Middle frontal gyrus (tissue), 1 donor: ENCODE data around the gene SLC44A5.
"Not testable (repeated sequence)": the region's sequence is repeated elsewhere in the genome, so short reads cannot be mapped to it uniquely, and the experiment has no call there.

Experiments
- DNase-seq: peaks from one replicate; pipeline ENCODE4 v3.0.0-alpha.2; 2015; ENCODE audit warnings: low spot score; ENCODE audit errors: extremely low spot score

Gene SLC44A5

GRCh38 chr1:75469586-75470173 is 141.2 kb downstream of the SLC44A5 start:
- DNase-seq, result no peak

DNA sequence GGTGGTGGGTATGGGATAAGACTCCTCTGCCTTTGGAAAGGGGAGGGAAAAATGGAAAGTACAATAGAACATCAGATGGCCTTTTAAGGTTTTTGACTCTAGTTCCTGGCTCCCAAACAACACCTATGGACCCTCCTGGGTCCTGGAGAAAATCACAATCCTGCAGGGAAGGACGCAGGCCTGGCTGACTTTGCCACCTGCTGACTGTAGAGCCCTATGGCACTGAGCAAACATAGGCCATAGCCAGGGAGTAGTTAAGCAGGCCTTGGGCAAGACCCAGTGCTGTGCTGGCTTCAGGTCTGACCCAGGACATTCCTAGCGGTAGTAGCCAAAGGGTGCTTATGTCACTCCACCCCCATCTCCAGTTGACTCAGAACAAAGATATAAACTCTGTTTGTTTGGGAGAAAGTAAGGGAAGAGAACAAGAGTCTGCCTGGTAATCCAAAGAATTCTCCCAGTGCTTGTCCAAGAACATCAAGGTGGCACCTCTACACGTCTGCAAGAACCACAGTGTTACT is 149.0 kb downstream of the SLC44A5 start:
- DNase-seq, result no peak

DNA sequence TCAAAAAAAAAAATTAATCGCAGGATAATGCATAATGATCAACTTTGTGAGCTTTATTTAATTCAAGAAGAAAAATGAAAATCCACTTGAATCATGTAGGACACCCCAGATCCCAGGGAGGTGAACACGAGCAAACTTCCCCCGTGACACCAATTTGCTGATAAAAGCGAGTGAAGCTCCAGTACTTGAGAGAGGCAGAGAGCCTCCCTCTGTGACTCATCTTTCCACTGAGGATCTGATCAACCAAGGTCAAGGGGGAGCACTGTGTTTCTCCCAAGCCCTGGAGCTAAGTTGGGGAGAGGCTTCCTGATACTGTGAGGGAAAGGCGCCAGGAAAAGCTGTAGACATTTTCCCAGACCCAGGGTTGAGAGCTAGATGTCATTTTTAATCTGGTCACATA is 160.9 kb downstream of the SLC44A5 start:
- DNase-seq, result no peak

DNA sequence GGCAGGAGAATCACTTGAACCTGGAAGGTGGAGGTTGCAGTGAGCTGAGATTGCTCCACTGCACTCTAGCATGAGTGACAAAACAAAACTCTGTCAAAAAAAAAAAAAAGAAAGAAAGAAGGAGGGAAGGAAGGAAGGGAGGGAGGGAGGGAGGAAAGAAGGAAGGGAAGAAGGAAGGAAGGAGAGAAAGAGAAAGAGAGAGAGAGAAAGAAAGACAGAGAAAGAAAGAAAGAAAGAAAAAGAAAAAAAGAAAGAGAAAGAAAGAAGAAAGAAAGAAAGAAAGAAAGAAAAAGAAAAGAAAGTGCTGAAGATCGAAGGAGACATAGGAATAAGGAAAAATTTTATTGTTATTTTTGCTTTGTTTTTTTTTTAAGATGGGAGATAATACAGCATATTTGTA is 166.7 kb downstream of the SLC44A5 start:
- no peak for DNase-seq

- no peak for DNase-seq
These were observed 170.6 kb downstream of the SLC44A5 start for GRCh38 chr1:75440274-75440673.

GRCh38 chr1:75438355-75438754 is 172.6 kb downstream of the SLC44A5 start:
- no peak for DNase-seq

DNA sequence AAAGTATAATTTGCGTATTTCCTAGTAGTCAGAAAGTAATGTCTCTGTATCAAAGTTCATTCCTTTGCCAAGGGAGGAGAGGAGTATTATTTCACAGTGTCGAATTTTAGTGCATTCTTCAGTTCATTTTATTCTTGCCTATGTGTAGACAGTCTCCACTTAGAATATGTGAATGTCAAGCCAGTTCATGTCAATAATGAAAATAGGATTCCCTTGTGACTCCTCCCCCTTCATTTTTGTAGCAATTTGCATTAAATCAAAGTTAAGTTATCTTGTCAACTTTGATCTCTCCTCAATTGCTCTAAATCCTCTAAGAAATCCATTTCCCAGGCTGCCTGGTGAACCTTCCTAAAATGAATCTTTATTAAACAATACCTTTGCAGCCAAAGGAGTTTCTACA is 179.1 kb downstream of the SLC44A5 start:
- DNase-seq, result no peak

DNA sequence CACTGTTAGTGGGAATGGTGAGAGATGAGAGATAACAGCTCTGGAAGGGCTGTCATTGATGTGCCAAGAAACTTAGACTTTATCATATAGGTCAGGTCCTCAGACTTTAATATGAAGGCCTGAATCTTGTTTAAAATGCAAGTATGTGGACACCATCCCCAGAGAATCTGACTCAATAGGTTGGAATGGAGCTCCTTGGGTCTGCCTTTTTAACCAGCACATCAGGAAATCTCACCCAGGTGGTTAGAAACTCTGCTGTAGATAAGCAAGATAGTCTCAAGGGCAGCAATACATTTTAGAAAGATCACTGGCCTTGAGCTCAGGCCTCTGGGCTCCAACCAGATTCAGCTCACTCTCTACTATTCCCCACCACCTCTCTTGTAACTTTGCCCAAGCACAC is 180.4 kb downstream of the SLC44A5 start:
- DNase-seq, result no peak

DNA sequence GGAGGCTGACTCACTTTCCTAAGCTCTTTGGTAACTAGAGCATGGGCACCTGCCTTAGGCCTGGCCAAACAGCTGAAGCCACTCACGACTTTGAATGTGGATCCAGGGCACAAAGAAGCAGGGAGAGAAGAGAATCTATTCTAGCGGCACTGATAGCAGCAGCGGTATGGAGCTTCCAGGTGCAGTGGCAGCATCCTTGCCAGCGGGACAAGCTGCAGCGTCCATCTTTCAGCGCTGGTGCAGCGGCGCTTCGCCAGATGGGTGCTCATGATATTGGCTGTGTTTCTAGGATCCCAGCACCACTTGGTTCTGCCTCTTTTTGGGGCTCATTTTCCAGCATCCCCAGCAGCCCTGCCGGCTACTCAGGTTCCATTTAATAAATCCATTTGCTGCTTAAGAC is 184.2 kb downstream of the SLC44A5 start:
- peak; percentile 12 for DNase-seq

DNA sequence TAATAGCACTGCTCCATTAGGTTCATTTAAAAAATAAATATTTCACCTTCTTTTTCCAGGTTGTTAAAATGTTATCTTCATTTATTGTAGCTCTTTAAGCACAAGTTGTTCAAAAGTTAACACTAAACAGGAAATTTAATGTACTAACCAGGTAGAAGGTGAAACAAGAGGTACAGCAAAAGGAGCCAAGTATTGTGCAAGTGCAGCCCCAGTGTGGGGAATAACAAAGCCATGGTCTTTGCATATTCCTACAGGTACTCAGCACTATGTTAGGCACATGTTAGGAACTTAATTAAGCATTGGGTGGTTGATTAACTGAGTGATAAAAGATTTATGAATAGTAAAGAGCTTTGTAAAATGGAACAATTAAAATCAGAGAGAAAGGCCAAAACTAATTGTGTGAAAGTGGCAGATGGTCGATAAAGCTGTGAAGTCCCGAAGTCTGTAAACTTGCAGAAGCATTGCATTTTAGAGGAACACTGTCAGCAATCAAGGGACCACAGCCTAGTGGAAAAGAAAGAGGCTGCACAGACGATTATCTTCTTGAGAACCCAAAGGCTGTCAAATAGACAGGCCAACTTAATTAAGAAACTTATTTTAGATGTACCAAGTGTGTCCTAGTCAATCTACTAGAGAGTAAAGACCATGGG is 185.8 kb downstream of the SLC44A5 start:
- no peak for DNase-seq

GRCh38 chr1:75423616-75424015 is 187.3 kb downstream of the SLC44A5 start:
- DNase-seq, result no peak

GRCh38 chr1:75423136-75423535 is 187.8 kb downstream of the SLC44A5 start:
- DNase-seq, result no peak

DNA sequence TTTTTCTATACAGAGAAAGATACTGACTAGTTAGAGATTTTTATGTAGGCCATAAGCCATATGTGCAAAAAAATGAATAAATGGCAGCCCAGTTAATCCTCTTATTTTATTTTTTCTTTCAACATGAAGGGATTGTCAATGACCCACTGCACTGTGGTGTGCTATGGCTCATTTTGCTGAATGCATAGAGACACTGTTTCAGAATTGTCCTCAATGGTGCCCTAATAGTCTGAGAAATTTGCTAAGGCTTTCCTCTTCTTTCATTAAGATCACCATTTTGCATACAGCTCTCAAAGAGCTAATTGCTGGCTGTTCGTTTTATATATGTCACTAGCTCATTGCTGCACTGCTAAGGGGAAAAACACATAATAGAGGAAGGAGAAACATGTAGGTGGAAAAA is 189.5 kb downstream of the SLC44A5 start:
- DNase-seq, result no peak

DNA sequence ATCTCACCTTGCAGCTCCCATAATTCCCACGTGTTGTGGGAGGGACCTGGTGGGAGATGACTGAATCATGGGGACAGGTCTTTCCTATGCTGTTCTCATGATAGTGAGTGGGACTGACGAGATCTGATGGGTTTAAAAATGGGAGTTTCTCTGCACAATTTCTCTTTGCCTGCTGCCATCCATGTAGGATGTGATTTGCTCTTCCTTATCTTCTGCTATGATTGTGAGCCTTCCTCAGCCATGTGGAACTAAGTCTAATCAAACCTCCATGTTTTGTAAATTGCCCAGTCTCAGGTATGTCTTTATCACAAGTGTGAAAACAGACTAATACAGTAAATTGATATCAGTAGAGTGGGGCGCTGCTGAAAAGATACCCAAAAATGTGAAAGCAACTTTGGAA is 195.7 kb downstream of the SLC44A5 start:
- DNase-seq, result no peak

GRCh38 chr1:75412616-75413015 is 198.3 kb downstream of the SLC44A5 start:
- no peak for DNase-seq

- DNase-seq, result not testable (repeated sequence)
These were observed 206.2 kb downstream of the SLC44A5 start for GRCh38 chr1:75404681-75405080.

DNA sequence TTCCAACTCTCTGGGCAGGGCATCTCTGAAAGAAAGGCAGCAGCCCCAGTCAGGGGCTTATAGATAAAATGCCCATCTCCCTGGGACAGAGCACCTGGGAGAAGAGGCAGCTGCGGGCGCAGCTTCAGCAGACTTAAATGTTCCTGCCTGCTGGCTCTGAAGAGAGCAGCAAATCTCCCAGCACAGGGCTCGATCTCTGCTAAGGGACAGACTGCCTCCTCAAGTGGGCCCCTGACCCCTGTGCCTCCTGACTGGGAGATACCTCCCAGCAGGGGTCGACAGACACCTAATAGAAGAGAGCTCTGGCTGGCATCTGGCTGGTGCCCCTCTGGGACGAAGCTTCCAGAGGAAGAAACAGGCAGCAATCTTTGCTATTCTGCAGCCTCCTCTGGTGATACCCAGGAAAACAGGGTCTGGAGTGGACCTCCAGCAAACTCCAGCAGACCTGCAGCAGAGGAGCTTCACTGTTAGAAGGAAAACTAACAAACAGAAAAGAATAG is 207.7 kb downstream of the SLC44A5 start:
- DNase-seq, result not testable (repeated sequence)

GRCh38 chr1:75400716-75401115 is 210.2 kb downstream of the SLC44A5 start:
- DNase-seq, result no peak

DNA sequence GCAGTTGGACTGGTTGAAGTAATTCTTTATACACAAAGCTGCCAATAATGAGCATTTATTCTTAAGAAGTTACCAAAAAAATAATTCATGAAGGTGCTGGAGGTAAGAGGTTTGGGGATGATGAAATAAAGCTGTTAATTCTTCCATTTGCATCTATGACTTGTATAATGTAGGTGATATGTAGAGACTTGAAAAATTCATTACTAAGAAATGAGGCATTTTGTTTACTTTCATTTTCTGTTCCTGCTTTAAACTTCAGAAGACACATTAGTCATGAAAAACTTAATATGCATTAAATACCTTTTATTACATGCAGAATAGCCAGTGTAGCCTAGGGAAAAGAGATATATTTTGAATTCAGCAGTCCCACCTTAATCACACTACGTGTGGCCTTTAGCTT is 214.2 kb downstream of the SLC44A5 start:
- no peak for DNase-seq

DNA sequence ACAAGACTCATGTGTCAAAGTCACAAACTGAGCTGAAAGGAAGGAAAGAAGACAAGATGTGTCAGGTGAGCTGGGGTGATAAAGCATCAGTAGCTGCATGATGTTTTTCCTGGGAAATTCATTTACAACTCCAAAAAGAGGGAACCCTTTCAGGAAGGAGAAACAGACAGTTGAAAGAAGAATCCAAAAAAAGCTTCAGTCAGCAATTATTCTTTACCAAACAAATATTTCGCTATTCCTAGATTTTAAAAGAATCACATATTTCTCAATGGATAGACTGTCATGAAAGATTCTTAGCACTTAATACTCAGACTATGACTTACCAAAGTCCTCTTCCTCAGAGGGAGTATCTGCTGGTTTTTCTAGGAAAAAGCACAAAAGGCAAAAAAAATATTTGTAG is 214.7 kb downstream of the SLC44A5 start:
- DNase-seq, result no peak

DNA sequence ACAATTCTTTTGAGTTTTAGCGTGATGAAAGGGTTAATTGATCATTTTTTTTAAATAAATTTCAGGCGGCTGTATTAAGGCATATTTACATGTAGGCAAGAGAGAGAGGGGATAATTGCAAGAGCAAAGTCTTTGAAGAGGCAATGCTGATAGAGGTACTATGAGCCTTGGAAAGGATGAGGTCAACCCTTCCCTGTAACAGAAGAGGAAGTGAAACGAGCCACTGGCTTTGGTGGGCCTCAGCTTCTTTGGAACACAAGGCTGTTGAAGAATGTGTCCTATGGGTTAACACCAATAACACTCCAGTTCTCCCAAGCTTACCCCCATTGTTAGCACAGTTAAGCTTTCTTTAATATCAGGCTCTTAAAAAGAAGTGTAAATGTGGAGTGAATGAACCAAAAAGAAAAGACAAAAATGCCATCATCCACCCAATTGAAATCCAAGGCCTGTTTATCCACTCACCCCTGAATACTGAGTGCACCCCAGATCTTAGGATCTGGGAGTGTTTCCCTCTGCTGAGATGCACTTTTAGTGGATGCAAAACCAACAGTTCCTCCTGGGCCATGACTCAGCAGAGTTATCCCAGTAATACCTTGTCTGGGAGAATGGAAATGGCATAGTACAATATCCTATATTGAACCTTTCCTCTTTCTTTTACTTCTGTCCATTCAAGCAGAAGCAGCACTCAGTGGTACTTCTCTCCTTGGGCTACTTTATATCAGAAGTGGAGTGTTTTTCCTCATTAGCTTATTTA is 216.4 kb downstream of the SLC44A5 start:
- no peak for DNase-seq

DNA sequence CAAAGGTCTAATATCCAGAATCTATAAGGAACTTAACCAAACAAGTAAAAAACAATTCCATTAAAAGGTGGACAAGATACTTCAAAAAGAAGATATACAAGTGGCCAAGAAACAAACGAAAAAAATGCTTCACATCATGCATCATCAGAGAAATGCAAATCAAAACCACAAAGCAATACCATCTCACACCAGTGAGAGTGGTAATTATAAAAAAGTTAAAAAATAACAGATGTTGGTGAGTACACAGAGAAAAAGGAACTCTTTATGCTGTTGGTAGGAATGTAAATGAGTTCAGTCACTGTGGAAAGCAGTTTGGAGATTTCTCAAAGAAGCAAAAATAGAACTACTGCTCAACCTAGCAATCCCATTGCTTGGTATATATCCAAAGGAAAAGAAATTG is 218.6 kb downstream of the SLC44A5 start:
- no peak for DNase-seq
